ENCODE data around the gene ATL1.
A peak's percentile ranks its signal among the peaks of the same experiment; 100 is the strongest.

Gene ATL1

GRCh38 chr14:50631408-50631821 lies 71.5 kb downstream of the ATL1 start:
- no peak for DNase-seq (ENCODE audit: low read depth)

DNA sequence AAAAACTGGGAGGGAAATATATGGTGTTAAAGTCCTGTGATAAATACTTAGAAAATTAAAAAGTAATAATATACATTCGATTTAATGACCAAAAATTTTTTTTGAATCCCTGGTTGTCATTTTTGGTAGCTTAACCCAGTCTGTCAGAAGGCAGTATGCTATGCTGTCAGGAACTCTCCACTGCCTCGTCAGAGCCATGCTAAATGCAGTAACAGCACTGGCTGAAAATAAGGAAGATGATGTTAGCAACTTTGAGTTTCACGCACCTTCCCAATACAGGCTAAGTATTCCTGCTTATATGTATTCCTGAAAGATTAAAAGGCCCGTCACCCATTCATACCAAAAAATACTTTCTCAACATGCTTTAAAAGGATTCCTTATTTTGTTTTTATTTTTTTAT lies 74.0 kb downstream of the ATL1 start:
- TF ChIP-seq, protein P1, sequence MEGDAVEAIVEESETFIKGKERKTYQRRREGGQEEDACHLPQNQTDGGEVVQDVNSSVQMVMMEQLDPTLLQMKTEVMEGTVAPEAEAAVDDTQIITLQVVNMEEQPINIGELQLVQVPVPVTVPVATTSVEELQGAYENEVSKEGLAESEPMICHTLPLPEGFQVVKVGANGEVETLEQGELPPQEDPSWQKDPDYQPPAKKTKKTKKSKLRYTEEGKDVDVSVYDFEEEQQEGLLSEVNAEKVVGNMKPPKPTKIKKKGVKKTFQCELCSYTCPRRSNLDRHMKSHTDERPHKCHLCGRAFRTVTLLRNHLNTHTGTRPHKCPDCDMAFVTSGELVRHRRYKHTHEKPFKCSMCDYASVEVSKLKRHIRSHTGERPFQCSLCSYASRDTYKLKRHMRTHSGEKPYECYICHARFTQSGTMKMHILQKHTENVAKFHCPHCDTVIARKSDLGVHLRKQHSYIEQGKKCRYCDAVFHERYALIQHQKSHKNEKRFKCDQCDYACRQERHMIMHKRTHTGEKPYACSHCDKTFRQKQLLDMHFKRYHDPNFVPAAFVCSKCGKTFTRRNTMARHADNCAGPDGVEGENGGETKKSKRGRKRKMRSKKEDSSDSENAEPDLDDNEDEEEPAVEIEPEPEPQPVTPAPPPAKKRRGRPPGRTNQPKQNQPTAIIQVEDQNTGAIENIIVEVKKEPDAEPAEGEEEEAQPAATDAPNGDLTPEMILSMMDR (conservative IDR thresholded peaks at IDR 0.05; ENCODE audit: control insufficient read depth, insufficient read depth, low read depth, low read length), result no peak
- no peak overlapping the region for H3K4me3 ChIP-seq (ENCODE audit: control insufficient read depth, low read depth, low read length)
- no peak for DNase-seq (ENCODE audit: low read depth)

More at GRCh38 chr14:50631408-50631821, 71.5 kb downstream of the ATL1 start:
- no peak overlapping the region for H3K4me3 ChIP-seq (ENCODE audit: control insufficient read depth, low read depth, low read length)
- TF ChIP-seq, protein P1 (conservative IDR thresholded peaks at IDR 0.05; ENCODE audit: control insufficient read depth, insufficient read depth, low read depth, low read length), result no peak

GRCh38 chr14:50635141-50635540 lies 75.2 kb downstream of the ATL1 start:
- H3K4me3 ChIP-seq (ENCODE audit: control insufficient read depth, low read depth, low read length), result no peak overlapping the region
- no peak for DNase-seq (ENCODE audit: low read depth)
- TF ChIP-seq, protein P1 (conservative IDR thresholded peaks at IDR 0.05; ENCODE audit: control insufficient read depth, insufficient read depth, low read depth, low read length), result no peak

DNA sequence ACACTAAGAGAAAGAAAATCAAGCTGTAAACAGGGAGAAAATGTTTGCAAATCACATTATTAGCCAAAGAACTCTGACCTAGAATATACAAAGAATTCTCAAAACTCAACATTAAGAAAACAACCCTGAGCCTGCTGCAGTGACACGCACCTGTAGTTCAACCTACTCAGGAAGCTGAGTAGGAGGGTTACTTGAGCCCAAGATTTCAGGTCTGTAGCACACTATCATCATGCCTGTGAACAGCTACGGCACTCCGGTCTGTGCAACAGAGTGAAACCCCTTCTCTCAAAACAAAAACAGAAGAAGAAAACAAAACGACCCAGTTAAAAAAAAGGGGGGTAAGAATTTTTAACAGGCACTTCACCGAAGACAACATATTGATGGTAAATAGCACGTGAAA lies 87.3 kb downstream of the ATL1 start:
- TF ChIP-seq, protein P1 (conservative IDR thresholded peaks at IDR 0.05; ENCODE audit: control insufficient read depth, insufficient read depth, low read depth, low read length), result no peak
- no peak for DNase-seq (ENCODE audit: low read depth)
- no peak overlapping the region for H3K4me3 ChIP-seq (ENCODE audit: control insufficient read depth, low read depth, low read length)

DNA sequence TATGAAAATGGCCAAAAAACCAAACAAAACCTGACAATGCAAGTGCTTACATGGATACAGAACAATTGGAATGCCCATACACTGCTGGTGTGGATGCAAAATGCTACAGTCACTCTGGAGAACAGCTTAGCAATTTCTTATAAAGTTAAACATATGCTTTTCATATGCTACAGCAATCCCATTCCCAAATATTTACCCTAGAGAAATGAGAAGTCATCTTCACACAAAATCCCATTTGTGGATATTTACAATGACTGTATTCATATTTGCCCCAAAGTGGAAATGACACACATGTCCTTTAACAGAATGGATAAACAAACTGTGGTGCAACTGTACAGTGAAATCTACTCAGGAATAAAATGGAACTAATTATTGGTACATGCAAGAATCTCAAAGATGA lies 87.8 kb downstream of the ATL1 start:
- no peak overlapping the region for H3K4me3 ChIP-seq (ENCODE audit: control insufficient read depth, low read depth, low read length)
- DNase-seq (ENCODE audit: low read depth), result peak; percentile 56
- TF ChIP-seq, protein P1 (conservative IDR thresholded peaks at IDR 0.05; ENCODE audit: control insufficient read depth, insufficient read depth, low read depth, low read length), result no peak

DNA sequence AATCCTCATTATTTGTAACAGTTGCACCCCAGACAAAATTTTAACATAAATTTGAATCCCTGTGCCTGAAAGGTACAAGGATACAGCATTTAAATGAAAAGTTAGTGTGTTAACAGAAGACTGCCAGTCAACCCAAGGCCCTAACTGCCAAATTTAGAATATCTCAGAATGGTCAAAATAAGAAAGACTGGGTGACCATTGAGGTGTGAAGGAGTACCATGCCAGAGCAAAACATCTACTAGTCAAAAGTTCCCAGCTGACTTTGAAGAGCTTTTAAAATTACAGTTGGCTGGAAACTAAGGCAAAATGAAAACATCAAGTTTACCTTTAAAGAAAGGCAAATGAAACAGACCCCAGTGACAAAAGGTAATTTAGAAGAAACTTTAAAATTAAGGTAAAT lies 89.7 kb downstream of the ATL1 start:
- TF ChIP-seq, protein P1 (conservative IDR thresholded peaks at IDR 0.05; ENCODE audit: control insufficient read depth, insufficient read depth, low read depth, low read length), result no peak
- H3K4me3 ChIP-seq (ENCODE audit: control insufficient read depth, low read depth, low read length), result no peak overlapping the region
- no peak for DNase-seq (ENCODE audit: low read depth)

- TF ChIP-seq, protein P1 (conservative IDR thresholded peaks at IDR 0.05; ENCODE audit: control insufficient read depth, insufficient read depth, low read depth, low read length), result no peak
- peak; percentile 49 for DNase-seq (ENCODE audit: low read depth)
- no peak overlapping the region for H3K4me3 ChIP-seq (ENCODE audit: control insufficient read depth, low read depth, low read length)
Measured at GRCh38 chr14:50656776-50657175, 96.8 kb downstream of the ATL1 start.
